ENCODE measurements around the gene COPG2.

- TF ChIP-seq CTCF (IDR thresholded peaks at IDR 0.05; ENCODE audit: insufficient read depth, low read depth, low read length) (no peak), EZH2 (IDR thresholded peaks at IDR 0.05; ENCODE audit: insufficient read depth, low read length) (no peak)
Observed at GRCh38 chr7:130461272-130461671, 207.3 kb downstream of the COPG2 start.
